Retinal pigment epithelial cell (primary cell): ENCODE data around the gene SCN1B.

Experiments used
- DNase-seq: peaks from one replicate; pipeline ENCODE4 v3.0.0-alpha.2; 2010; ENCODE audit warnings: low read depth
- H3K4me3 ChIP-seq: 2 replicates; pipeline ENCODE4 v1.5.1; 2011; ENCODE audit warnings: mild to moderate bottlenecking, low read length, control low read depth, moderate library complexity
- TF ChIP-seq, protein P1 (sequence below): conservative IDR thresholded peaks from 2 replicates; pipeline ENCODE4 v1.5.1; 2011; ENCODE audit warnings: low read depth, low read length, control low read depth, inconsistent platforms

SCN1B gene

DNA sequence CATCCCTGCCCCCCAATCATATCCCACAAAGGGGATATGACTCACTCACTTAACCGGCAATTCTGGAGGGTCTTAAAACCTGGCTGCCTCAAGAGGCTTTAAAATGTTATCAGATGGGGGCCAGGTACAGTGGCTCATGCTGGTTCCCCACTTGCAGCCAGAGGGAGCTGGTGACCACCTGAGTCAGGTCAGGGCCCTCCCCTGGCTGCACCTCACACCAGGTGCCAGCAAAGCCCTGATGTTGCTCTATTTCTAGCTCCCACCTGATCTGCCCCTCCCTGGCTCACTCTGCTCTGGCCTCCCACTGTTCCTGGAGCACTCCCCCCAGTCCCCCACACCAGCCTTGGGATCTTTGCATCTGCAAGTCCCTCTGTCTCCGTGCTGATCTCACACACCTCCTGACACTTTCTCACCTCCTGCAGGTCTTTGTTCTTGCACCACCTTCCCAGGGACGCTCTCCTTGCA is 25.5 kb downstream of the SCN1B start:
- DNase-seq: no peak
- TF ChIP-seq, protein P1, sequence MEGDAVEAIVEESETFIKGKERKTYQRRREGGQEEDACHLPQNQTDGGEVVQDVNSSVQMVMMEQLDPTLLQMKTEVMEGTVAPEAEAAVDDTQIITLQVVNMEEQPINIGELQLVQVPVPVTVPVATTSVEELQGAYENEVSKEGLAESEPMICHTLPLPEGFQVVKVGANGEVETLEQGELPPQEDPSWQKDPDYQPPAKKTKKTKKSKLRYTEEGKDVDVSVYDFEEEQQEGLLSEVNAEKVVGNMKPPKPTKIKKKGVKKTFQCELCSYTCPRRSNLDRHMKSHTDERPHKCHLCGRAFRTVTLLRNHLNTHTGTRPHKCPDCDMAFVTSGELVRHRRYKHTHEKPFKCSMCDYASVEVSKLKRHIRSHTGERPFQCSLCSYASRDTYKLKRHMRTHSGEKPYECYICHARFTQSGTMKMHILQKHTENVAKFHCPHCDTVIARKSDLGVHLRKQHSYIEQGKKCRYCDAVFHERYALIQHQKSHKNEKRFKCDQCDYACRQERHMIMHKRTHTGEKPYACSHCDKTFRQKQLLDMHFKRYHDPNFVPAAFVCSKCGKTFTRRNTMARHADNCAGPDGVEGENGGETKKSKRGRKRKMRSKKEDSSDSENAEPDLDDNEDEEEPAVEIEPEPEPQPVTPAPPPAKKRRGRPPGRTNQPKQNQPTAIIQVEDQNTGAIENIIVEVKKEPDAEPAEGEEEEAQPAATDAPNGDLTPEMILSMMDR: peak; percentile 58
- H3K4me3 ChIP-seq: no peak overlapping the region

DNA sequence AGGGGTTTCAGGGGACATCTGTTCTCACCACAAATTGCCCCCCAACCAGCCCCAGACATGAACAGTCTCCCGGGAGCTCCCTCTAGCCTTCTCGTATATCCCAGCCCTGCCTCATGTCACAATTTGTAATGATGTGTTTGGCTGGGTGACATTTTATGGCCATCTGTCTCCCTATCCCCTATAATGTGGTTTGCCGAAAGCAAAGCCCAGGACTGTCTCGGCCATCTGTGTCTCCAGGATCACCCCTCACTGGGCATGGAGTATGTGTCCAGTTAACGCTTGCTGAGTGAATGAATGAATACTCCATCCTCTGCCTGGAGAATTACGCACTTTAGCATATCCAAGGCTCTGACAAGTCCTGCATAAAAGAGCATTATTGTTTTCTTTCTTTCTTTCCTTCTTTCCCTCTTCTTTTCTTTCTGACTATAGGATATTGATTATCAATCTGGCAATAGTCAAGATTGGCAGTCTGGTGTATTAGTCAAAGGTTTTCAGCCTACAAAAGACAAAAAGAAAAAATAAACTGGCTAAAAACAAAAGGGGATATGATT is 26.3 kb downstream of the SCN1B start:
- TF ChIP-seq, protein P1: no peak
- no peak overlapping the region for H3K4me3 ChIP-seq
- no peak for DNase-seq

DNA sequence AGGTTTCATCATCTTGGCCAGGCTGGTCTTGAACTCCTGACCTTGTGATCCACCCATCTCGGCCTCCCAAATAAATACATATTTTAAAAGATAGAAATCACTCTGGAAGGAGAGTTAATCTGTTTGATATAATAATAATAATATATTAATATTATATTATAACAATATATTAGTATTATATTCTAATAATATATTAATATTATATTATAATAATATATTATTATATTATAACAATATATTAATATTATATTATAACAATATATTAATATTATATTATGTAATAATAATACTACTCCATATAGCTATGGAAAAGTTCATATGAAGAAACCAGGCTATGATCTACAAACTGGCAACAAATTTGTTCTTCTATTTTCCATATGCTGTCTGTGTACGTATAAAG is 28.1 kb downstream of the SCN1B start:
- TF ChIP-seq, protein P1: no peak
- no peak for DNase-seq
- H3K4me3 ChIP-seq: no peak overlapping the region

DNA sequence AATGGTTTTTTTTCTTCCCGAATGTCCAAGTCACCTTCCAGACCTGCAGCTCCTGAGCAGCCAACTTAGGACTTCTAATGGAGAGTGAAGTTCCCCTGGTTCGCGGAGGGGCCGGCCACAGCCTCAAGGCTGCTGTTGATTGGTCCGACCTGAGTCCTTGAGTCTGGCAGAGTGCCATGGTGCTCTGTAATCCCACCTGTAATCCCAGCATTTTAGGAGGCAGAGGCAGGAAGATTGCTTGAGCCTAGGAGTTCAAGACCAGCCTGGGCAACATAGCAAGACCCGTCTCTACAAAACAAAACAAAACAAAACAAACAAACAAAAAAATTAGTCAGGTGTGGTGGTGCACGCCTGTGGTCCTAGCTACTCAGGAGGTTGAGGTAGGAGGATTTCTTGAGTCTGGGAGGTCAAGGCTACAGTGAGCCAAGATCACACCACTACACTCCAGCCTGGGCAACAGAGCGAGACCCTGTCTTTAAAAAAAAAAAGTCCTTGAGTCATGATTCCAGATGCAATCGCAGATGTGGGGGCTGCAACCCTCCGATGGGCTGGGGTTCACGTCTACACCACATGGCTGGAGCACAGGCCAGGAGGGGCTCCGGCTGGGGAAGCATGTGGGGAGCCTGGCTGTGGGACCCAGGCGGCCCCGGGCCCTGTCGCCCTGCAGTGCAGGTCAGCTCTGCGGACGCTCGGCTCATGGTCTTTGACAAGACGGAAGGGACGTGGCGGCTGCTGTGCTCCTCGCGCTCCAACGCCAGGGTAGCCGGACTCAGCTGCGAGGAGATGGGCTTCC is 28.9 kb downstream of the SCN1B start:
- H3K4me3 ChIP-seq: no peak overlapping the region
- TF ChIP-seq, protein P1: no peak
- no peak for DNase-seq

DNA sequence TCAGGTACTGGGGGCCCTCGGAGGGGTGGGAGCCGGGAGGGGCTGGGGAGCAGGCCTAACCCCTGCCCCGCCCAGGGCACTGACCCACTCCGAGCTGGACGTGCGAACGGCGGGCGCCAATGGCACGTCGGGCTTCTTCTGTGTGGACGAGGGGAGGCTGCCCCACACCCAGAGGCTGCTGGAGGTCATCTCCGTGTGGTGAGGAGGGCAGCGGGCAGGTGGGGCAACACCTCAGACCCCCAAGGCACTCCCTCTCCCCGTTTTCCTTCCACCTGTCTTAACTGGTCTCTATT is 29.5 kb downstream of the SCN1B start:
- DNase-seq: no peak
- TF ChIP-seq, protein P1: no peak
- H3K4me3 ChIP-seq: no peak overlapping the region

DNA sequence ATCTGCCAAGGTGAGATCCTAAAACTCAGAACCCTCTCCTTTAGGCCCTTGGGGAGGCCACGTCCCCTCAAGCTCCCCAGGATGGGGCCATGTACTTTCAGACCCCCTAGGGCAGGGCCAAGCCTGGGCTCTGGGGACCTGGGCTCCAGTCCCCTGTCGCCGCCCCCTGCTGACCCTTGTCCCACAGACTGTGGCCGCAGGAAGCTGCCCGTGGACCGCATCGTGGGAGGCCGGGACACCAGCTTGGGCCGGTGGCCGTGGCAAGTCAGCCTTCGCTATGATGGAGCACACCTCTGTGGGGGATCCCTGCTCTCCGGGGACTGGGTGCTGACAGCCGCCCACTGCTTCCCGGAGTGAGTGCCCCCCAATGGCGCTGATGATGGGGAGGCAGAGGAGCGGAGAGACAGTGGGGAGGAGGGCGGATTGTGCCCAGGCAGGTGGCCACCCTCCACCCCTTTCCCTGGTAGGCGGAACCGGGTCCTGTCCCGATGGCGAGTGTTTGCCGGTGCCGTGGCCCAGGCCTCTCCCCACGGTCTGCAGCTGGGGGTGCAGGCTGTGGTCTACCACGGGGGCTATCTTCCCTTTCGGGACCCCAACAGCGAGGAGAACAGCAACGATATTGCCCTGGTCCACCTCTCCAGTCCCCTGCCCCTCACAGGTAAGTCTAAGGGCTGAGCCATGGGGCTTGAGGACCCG is 30.0 kb downstream of the SCN1B start:
- DNase-seq: no peak
- no peak overlapping the region for H3K4me3 ChIP-seq
- TF ChIP-seq, protein P1: no peak
